NCI-H128 (cell line): ENCODE results near the gene INO80E.

Experiments
- DNase-seq: peaks from one replicate; lab custom pipeline; 2025; ENCODE audit not compliant: unreplicated experiment; lab: John Stamatoyannopoulos, UW

Gene INO80E

GRCh38 chr16:29975134-29975538 lies 20.9 kb upstream of the INO80E start:
- no peak for DNase-seq

DNA sequence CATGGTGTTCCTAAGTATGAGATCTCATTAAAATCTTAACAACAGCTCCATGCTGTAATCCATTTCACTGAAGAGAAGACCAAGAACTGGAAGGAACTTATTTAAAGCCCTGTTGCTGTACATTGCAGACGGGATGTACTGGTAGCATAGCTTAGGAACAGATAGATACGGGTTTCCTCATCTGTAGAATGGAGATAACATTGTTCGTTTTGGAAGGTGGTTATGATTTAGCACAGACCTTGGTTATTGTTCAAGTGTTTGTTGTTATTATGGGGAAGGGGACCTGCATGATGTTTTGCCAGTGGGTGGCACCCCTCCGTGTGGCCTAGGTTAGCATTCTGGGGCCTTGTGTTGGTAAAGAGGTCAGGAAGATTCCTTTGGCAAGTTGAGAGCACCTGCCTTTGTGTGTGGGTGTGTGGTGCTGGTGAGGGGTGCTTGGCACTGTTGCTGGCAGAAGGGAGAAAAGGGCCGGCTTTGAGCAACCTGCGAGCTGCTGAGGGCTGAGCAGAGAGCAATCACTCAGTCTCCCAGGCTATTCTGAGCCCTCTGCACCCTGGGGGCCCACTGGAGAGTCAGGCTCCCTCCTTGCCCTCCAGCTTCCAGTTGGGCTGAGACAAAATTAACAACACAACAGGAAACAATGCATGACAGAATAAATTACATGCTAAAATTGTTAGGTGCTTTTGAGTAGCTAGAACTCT lies 20.1 kb upstream of the INO80E start:
- no peak for DNase-seq

- DNase-seq = no peak
These were observed 18.8 kb upstream of the INO80E start for GRCh38 chr16:29977063-29977825.

DNA sequence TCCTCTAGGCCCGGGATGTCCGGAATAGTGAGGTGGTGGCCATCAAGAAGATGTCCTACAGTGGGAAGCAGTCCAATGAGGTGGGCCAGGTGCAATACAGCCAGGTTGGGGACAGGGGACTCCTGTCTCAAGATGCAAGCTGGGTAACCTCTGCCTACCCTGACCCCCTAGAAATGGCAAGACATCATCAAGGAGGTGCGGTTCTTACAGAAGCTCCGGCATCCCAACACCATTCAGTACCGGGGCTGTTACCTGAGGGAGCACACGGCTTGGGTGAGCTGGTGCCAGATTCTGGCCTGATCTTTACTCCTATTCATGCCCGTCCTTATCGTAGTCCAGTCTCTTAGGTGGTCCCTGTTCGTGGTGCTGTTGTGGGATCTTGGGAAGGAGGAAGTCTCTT lies 18.0 kb upstream of the INO80E start:
- DNase-seq = no peak

DNA sequence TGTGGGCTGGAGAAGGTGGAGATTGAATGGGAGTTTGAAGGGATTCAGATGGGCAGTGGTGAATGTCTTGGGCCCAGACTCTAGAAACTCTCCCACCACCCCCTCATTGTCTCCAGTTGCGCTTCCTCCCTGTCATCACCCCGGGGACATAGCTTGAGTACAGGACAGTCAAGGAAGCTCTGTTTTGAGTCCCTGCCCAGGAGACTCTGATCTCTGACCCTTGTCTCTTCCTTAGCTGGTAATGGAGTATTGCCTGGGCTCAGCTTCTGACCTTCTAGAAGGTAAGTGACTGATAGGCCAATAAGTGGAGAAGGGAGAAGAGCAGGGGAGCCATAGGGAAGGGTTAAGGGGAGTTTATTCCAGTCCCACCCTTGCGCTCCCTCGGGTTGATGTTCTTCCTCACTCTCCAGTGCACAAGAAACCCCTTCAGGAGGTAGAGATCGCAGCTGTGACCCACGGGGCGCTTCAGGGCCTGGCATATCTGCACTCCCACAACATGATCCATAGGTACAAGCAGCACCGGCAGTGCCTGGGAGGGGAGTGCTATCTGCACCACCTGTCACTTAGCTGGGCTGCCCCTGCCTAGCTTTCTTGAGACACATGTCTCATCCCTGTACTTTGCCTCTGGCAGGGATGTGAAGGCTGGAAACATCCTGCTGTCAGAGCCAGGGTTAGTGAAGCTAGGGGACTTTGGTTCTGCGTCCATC lies 17.3 kb upstream of the INO80E start:
- no peak for DNase-seq

DNA sequence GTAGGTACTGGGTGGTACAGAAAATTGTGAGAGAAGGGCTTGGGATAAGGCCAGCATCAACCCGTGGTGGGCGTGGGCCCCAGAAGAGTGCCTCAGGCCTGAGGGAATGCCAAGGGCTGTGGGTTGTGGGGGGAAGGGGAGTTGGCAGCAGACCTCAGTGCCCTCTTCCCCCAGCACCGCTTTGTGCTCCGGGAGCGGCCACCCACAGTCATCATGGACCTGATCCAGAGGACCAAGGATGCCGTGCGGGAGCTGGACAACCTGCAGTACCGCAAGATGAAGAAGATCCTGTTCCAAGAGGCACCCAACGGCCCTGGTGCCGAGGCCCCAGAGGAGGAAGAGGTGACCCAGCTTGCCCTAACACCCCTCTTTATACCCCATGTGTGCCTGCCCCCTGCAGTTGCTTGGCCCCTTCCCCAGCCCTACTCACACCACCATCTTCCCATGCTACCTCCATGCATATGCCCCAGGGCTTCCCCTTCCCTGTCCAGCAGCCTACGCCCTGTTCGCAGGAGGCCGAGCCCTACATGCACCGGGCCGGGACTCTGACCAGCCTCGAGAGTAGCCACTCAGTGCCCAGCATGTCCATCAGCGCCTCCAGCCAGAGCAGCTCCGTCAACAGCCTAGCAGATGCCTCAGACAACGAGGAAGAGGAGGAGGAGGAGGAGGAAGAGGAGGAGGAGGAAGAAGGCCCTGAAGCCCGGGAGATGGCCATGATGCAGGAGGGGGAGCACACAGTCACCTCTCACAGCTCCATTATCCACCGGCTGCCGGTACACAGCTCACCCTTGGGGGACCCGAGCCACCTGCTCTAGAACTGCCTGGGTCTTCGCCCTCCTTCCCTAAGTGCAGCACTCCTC lies 13.3 kb upstream of the INO80E start:
- DNase-seq = no peak

DNA sequence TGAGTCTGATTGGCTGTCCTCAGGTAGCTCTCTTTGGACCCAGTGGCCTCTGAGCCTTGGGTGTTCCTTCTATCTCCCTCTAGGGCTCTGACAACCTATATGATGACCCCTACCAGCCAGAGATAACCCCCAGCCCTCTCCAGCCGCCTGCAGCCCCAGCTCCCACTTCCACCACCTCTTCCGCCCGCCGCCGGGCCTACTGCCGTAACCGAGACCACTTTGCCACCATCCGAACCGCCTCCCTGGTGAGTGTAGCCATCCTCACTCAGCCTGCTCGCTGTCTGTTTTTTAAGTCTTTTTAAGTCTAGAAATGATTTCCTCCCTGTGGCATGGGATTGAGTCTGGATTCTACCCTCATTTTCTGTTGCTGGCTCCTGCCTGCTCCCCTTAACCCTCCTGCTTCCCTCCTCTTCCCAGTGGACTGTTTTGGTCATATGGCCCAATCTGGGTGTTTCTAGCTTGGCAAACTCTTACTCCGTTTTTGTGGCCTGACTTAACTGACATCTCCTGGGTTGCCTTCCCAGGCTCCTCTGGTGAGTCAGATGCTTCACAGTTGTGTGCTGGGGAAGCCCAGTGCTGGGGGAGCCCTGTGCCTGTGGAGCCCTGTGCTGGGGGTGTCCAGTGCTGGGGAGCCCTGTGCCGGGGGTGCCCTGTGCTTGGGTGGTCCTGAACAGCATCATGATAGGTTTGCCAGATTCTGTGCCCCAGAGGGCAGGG lies 12.5 kb upstream of the INO80E start:
- DNase-seq = no peak

- no peak for DNase-seq
These were observed 11.8 kb upstream of the INO80E start for GRCh38 chr16:29984137-29984763.

GRCh38 chr16:29984764-29985147 lies 11.3 kb upstream of the INO80E start:
- DNase-seq = no peak

GRCh38 chr16:29985271-29985811 lies 10.7 kb upstream of the INO80E start:
- DNase-seq = no peak

DNA sequence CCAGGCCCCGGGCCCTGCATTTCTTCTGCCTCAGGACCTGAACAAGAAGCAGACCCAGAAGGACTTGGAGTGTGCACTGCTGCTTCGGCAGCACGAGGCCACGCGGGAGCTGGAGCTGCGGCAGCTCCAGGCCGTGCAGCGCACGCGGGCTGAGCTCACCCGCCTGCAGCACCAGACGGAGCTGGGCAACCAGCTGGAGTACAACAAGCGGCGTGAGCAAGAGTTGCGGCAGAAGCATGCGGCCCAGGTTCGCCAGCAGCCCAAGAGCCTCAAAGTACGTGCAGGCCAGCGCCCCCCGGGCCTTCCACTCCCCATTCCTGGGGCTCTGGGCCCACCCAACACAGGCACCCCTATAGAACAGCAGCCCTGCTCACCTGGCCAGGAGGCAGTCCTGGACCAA lies 9.8 kb upstream of the INO80E start:
- no peak for DNase-seq

- no peak for DNase-seq
These were observed 9.1 kb upstream of the INO80E start for GRCh38 chr16:29986931-29987330.

- no peak for DNase-seq
These were observed 8.5 kb upstream of the INO80E start for GRCh38 chr16:29987371-29988085.

- no peak for DNase-seq
These were observed 7.5 kb upstream of the INO80E start for GRCh38 chr16:29988346-29989075.

DNA sequence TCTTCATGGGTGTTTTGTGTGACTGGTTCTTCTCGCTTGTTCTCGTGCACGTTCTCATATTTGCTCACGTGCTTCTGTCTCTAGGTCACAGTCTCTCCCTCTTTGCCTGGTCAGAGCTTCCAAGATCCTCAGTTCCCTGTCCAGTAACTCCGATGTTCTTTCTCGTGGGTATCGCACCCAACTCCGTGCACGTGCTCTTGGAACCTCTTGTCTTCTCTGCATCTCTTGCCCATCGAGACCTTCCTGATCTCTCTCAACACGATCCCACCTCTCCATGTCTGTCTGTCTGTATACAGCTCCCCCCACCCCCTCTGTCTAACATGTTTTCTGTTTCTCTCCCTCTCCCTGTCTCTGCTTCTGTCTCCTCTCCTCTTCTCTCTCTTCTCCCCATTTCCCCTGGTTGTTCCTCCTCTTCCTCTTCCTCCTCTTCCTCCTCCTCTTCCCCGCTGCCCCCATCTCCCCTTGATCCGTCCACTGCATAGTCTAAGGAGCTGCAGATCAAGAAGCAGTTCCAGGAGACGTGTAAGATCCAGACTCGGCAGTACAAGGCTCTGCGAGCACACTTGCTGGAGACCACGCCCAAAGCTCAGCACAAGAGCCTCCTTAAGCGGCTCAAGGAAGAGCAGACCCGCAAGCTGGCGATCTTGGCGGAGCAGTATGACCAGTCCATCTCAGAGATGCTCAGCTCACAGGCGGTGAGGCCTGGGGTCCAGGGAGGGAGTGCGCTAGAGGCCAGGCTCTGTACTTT lies 6.8 kb upstream of the INO80E start:
- no peak for DNase-seq

GRCh38 chr16:29990034-29990433 lies 6.0 kb upstream of the INO80E start:
- no peak for DNase-seq

DNA sequence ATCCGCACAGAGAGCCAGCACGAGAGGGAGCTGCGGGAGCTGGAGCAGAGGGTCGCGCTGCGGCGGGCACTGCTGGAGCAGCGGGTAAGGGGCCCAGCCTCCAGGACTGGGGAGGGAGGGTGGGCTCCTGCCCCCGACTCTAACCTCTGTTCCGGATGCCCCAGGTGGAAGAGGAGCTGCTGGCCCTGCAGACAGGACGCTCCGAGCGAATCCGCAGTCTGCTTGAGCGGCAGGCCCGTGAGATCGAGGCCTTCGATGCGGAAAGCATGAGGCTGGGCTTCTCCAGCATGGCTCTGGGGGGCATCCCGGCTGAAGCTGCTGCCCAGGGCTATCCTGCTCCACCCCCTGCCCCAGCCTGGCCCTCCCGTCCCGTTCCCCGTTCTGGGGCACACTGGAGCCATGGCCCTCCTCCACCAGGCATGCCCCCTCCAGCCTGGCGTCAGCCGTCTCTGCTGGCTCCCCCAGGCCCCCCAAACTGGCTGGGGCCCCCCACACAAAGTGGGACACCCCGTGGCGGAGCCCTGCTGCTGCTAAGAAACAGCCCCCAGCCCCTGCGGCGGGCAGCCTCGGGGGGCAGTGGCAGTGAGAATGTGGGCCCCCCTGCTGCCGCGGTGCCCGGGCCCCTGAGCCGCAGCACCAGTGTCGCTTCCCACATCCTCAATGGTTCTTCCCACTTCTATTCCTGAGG lies 5.0 kb upstream of the INO80E start:
- DNase-seq = no peak
